Coronary artery (tissue), 2 donors: ENCODE data around the gene COBL.
A peak's percentile ranks its signal among the peaks of the same experiment; 100 is the strongest.

ENCODE experiments used
- DNase-seq: peaks from one replicate; pipeline ENCODE4 v3.0.0-alpha.2; 2017; ENCODE audit warnings: low spot score
- H3K27ac ChIP-seq, 2 donors: fragments of 200-600 bp; sonication (generic); one replicate each; pipeline ENCODE4 v1.5.1; 2016 to 2019
- H3K4me3 ChIP-seq: fragments of 200-600 bp; sonication (generic); 2 replicates; pipeline ENCODE4 v1.5.1; 2016; ENCODE audit warnings: mild to moderate bottlenecking, moderate library complexity
- TF ChIP-seq, protein P1 (sequence below): fragments of 200-600 bp; sonication (generic); IDR thresholded peaks from one replicate; pipeline ENCODE4 v1.5.1; 2019; ENCODE audit warnings: antibody characterized with exemption

COBL gene

DNA sequence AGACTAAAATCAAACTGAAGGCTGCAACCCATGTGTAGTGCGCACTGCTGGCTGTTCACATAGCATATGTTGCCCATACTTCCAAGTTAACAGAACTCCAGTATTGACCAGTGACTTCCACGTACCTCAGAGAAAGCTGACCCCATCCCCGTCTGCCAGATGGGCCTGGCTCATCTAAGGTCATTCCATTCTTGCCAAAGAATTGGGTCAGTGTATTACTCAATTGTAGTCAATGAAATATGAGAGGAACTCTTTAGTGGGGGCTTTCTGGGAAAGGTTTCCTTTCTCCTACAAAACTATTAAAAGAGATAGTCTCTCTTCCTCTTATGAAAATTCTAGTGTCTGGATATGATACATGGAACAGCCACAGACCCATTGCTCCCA is 238.6 kb downstream of the COBL start:
- no peak for DNase-seq
- H3K27ac ChIP-seq: no peak overlapping the region
- H3K4me3 ChIP-seq: no peak overlapping the region
- TF ChIP-seq, protein P1, sequence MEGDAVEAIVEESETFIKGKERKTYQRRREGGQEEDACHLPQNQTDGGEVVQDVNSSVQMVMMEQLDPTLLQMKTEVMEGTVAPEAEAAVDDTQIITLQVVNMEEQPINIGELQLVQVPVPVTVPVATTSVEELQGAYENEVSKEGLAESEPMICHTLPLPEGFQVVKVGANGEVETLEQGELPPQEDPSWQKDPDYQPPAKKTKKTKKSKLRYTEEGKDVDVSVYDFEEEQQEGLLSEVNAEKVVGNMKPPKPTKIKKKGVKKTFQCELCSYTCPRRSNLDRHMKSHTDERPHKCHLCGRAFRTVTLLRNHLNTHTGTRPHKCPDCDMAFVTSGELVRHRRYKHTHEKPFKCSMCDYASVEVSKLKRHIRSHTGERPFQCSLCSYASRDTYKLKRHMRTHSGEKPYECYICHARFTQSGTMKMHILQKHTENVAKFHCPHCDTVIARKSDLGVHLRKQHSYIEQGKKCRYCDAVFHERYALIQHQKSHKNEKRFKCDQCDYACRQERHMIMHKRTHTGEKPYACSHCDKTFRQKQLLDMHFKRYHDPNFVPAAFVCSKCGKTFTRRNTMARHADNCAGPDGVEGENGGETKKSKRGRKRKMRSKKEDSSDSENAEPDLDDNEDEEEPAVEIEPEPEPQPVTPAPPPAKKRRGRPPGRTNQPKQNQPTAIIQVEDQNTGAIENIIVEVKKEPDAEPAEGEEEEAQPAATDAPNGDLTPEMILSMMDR: no peak

DNA sequence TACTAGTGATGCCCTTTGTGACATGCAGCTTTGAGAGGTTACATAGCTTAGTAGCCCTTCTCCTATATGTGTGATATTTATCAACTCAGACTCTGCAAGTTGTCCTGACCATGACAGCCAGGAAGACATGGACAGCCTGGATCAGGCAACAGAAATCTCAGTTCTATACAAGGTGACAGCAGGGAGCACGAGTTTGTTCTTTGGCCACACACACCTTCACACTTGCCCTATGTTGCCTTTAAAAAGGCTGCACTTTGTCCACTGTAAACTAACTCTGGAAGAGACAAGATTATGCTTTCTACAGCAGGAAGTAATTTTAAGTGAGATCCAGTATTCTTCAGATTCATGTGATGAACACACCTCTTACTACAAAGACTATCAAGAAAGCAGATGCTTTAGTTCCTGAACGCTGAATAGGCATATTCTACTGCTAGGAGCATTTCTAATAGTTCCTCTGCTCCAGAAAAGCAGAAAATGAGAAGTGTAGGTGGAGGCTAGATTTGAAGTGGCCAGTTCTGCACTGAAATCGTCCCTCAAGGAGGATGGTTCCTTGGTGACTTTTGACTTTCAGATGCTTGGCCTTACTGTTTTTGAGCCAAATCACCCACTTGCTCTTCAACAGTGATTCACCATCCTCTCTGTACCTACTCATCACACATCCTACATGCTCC is 239.2 kb downstream of the COBL start:
- TF ChIP-seq, protein P1: no peak
- DNase-seq: no peak
- Histone ChIP-seq H3K4me3 (no peak overlapping the region), H3K27ac (no peak overlapping the region)

DNA sequence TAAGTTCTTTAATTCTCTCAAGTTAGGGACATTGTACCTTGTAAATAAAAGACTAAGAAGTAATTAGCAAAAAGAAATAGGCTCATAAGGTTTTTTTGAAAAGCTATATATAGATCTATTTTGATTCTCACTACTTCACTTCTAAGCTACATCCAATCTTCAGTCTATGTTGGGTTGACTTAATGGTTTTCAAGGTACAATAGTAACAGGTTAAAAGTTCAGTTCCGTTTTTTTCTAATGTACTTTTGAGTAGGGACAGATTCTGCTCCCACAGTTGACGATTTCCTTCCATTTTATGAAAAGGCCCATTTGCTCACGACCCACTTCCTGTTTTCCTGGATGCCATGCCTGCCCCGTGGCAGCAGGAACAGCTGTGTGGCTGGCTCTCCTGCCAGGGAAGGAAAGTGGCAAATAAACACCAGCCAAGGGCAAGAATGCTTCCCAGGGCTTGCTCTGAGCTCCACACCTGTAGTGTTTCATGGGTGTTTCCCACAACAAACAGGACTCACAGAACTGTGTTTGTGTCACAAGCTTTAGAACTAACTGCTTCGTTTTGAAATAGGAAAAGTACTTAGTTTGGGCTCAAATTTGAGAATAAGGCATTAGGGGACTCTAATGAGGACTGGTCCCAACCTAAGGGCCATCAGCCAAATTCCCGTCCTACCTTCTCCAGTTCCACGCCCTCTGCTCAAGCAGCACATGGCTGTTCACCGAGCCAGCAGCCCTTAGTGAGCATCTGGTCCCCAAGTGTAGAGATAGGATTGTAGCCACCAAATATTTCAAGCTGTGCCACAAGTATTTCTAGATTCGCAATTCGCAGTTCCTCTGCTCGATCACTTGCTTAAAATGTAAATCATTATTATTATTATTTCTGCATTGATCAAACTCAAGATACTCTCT is 240.7 kb downstream of the COBL start:
- no peak overlapping the region for H3K4me3 ChIP-seq
- no peak for DNase-seq
- peak overlapping the region in 1 of 2 donors; percentile 36 for H3K27ac ChIP-seq
- TF ChIP-seq, protein P1: no peak

DNA sequence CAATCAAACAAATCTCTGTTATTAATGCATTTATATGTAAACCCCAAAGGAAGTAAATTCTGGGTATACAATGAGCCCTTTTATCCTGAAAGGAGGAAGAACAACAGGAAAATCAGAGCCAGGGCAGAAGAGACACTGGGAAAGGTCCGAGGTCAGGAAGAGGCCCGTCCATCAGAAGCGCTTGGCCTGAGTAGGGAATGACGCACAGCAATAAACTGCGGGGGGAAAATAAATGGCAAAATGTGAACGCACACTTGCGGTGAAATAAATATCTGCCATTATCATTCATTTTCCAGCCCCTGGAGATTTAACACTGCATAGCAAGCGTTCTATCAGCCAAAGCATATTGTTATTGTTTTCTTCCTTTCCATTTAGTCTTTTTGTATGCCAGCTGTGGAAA is 243.4 kb downstream of the COBL start:
- H3K4me3 ChIP-seq: no peak overlapping the region
- DNase-seq: no peak
- H3K27ac ChIP-seq: no peak overlapping the region
- TF ChIP-seq, protein P1: no peak

DNA sequence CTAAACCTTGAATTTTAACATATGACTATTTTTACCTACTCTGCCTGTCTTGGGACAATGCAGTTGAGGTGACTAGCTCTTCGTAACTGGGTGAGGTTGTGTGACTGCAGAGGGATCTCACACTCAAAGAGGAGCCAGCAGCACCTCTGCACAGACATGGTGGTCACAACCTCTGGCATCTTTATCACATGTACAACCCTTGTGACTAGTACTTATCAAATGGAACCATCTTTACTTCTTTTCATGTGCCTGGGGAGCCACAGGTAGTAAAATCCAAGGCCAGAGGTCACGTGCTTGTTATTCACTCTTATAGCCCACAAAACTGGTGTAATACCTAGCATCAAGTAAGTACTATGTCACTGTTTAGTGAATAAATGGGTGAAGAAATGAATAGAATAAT is 244.3 kb downstream of the COBL start:
- Histone ChIP-seq H3K4me3 (no peak overlapping the region), H3K27ac (no peak overlapping the region)
- no peak for DNase-seq
- TF ChIP-seq, protein P1: no peak

DNA sequence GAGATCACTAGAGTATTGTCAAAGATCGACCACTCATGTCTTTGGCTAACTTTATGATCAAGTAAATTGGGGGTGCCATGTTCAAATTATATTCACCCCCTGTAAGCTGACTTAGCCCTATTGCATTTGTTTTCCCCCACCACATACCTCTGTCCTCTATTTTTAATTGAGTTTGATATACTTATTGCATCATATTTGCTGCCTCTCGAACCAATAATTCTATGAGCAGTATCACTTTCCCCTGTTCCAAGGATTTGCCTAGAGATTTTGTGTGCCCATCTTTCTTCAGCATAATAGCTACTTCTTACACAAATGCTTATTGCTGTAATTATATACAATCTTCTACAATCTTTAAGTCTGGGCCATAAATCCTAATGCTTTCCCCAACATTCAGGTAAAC is 245.2 kb downstream of the COBL start:
- Histone ChIP-seq H3K4me3 (no peak overlapping the region), H3K27ac (no peak overlapping the region)
- TF ChIP-seq, protein P1: no peak
- DNase-seq: no peak

DNA sequence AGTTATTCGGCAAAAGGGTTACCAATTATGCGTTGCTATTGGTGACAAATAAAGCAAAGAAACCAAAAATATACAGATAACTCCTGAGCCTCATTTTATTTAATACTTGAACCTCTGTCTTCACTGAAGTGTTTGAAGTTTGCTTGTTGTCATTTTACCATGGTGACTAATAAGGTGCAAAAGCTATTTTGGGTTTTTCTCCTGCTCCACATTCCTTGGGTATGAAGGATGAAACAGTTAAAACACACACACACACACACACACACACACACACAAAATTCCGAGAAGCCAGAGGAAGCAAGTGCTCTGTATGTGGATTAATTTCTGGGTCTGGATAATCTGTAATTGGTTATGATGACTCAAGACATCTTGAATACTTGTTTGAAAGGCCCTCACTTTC is 246.5 kb downstream of the COBL start:
- DNase-seq: no peak
- TF ChIP-seq, protein P1: no peak
- H3K27ac ChIP-seq: no peak overlapping the region
- H3K4me3 ChIP-seq: no peak overlapping the region
